ENCODE measurements around the gene BCL7A. TPM values are rescaled to one million over a fixed set of nuclear protein-coding genes. Genes with fewer than 3 reads are reported as not detected.

Gene BCL7A
- total and polyA plus RNA-seq, 9 of the 15 experiments (the other 6 are each of a cell fraction or from before 2014, with no cell fraction given), result 0.25 to 21.9 (median 14.9) TPM

DNA sequence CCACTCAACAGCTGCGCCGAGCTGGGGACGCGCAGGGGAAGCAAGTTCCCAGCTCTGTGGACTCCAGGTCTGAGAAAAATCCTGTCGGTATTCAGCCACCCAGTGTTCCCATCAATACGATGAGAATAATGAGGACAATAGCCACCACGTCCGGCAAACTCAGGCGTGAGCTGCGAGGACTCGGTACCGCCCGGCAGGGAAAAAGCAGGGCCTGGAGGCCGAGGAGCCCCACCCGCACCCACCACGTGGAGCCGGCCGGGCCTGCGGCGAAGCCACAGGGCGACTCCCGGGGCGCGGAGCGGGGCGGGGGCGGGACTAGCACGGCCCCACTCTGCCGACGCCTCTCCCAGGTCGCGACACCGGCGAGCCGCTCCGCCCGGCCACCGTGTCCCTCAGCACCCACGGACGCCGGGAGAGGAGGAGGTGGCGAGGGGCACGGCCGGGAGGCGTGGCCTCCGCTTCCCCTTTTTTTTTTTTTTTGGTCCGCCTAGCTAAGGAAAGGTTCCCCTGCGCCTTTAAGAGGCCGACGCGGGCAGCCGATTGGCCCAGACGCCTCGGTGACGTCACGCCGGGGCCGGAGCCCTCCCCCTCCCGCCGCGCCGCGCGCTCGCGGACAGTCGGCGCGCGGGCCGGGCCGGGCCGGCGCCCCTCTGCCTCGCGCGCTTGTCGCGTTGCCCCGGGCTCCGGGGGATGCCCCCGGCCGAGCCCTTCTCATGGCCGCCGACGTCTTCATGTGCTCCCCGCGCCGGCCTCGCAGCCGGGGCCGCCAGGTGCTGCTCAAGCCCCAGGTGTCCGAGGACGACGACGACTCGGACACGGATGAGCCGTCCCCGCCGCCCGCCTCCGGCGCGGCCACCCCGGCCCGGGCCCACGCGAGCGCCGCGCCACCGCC, 56.7 kb downstream of the BCL7A start, which contains the start of gene MLXIP (continued):
- TF ChIP-seq, protein P1, sequence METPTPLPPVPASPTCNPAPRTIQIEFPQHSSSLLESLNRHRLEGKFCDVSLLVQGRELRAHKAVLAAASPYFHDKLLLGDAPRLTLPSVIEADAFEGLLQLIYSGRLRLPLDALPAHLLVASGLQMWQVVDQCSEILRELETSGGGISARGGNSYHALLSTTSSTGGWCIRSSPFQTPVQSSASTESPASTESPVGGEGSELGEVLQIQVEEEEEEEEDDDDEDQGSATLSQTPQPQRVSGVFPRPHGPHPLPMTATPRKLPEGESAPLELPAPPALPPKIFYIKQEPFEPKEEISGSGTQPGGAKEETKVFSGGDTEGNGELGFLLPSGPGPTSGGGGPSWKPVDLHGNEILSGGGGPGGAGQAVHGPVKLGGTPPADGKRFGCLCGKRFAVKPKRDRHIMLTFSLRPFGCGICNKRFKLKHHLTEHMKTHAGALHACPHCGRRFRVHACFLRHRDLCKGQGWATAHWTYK (CRISPR knock-in tag; IDR thresholded peaks at IDR 0.05), result peak; percentile 42; the same call in 1 of the 2 replicates
- TF ChIP-seq ZNF668 (CRISPR knock-in tag; IDR thresholded peaks at IDR 0.05) (0 out of 2 replicates have a peak, but pooled peaks have one; percentile 56), ZNF347 (CRISPR knock-in tag; IDR thresholded peaks at IDR 0.05; ENCODE audit: low read depth) (no peak), MTA3 (IDR thresholded peaks at IDR 0.05; ENCODE audit: borderline replicate concordance) (peak; percentile 90; the same call in 1 of the 2 replicates), ZNF324 (CRISPR knock-in tag; IDR thresholded peaks at IDR 0.05) (no peak), FOXP1 (CRISPR knock-in tag; IDR thresholded peaks at IDR 0.05) (peak; percentile 56; the same call in 1 of the 2 replicates), ZNF551 (CRISPR knock-in tag; IDR thresholded peaks at IDR 0.05) (no peak), RBM25 (IDR thresholded peaks at IDR 0.05; ENCODE audit: low read depth, low read length, severe bottlenecking) (peak; percentile 23)
- TF ChIP-seq, protein P2, sequence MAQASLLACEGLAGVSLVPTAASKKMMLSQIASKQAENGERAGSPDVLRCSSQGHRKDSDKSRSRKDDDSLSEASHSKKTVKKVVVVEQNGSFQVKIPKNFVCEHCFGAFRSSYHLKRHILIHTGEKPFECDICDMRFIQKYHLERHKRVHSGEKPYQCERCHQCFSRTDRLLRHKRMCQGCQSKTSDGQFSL (CRISPR knock-in tag; IDR thresholded peaks at IDR 0.05), result no peak
- TF ChIP-seq, protein P2 (tag; IDR thresholded peaks at IDR 0.05), result no peak
- TF ChIP-seq, protein P3, sequence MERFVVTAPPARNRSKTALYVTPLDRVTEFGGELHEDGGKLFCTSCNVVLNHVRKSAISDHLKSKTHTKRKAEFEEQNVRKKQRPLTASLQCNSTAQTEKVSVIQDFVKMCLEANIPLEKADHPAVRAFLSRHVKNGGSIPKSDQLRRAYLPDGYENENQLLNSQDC (CRISPR knock-in tag; IDR thresholded peaks at IDR 0.05), result no peak
- TF ChIP-seq, protein P4, sequence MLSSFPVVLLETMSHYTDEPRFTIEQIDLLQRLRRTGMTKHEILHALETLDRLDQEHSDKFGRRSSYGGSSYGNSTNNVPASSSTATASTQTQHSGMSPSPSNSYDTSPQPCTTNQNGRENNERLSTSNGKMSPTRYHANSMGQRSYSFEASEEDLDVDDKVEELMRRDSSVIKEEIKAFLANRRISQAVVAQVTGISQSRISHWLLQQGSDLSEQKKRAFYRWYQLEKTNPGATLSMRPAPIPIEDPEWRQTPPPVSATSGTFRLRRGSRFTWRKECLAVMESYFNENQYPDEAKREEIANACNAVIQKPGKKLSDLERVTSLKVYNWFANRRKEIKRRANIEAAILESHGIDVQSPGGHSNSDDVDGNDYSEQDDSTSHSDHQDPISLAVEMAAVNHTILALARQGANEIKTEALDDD (IDR thresholded peaks at IDR 0.05), result no peak
- TF ChIP-seq, protein P5, sequence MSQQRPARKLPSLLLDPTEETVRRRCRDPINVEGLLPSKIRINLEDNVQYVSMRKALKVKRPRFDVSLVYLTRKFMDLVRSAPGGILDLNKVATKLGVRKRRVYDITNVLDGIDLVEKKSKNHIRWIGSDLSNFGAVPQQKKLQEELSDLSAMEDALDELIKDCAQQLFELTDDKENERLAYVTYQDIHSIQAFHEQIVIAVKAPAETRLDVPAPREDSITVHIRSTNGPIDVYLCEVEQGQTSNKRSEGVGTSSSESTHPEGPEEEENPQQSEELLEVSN (IDR thresholded peaks at IDR 0.05; ENCODE audit: borderline replicate concordance in 1 of 2, extremely low read depth in 1 of 2, insufficient read depth in 1 of 2, insufficient read length in 1 of 2, low read depth in 1 of 2, low read length in 1 of 2, poor library complexity in 1 of 2, severe bottlenecking in 1 of 2), result peak; percentile 97 to 98
- TF ChIP-seq, protein P6, sequence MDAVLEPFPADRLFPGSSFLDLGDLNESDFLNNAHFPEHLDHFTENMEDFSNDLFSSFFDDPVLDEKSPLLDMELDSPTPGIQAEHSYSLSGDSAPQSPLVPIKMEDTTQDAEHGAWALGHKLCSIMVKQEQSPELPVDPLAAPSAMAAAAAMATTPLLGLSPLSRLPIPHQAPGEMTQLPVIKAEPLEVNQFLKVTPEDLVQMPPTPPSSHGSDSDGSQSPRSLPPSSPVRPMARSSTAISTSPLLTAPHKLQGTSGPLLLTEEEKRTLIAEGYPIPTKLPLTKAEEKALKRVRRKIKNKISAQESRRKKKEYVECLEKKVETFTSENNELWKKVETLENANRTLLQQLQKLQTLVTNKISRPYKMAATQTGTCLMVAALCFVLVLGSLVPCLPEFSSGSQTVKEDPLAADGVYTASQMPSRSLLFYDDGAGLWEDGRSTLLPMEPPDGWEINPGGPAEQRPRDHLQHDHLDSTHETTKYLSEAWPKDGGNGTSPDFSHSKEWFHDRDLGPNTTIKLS (IDR thresholded peaks at IDR 0.05; ENCODE audit: borderline replicate concordance, low read depth), result peak; percentile 88
